BJ (cell line): ENCODE results near the gene CATSPERD. TPM values are rescaled to one million over a fixed set of nuclear protein-coding genes. Genes with fewer than 3 reads are reported as not detected.

Experiments
- CTCF ChIA-PET: fragments of 350-600 bp; formaldehyde crosslinking; extraction: SDS; loops from one replicate; lab custom pipeline; 2021; ENCODE audit warnings: antibody characterized with exemption, inconsistent platforms; lab: Yijun Ruan, JAX
- POLR2A ChIA-PET: fragments of 300-600 bp; sonication (Branson Sonifier 250); formaldehyde crosslinking; extraction: SDS; loops from one replicate; lab custom pipeline; 2021; ENCODE audit warnings: antibody characterized with exemption; lab: Charles Lee
- DNase-seq: peaks from one replicate; pipeline ENCODE4 v3.0.0-alpha.2; 2011; ENCODE audit warnings: low read depth
- H3K27me3 ChIP-seq: 2 replicates; pipeline ENCODE4 v1.6.0; 2011; ENCODE audit warnings: low read length; ENCODE audit not compliant: control insufficient read depth, insufficient read depth
- H3K36me3 ChIP-seq: 2 replicates; pipeline ENCODE4 v1.5.1; 2011; ENCODE audit warnings: low read length; ENCODE audit not compliant: control insufficient read depth, insufficient read depth
- H3K4me3 ChIP-seq: 2 replicates; pipeline ENCODE4 v1.5.1; 2011; ENCODE audit warnings: low read depth, mild to moderate bottlenecking, control low read depth, low read length
- CTCF ChIP-seq: IDR thresholded peaks from 2 replicates; pipeline ENCODE4 v1.5.1; 2011; ENCODE audit warnings: low read depth, mild to moderate bottlenecking, control low read depth, inconsistent platforms, low read length, moderate library complexity; ENCODE audit not compliant: insufficient read depth
- polyA plus RNA-seq: library from polyadenylated mRNA; depleted of rRNA; stranded (reverse); fragments of >200 nt; gene quantifications from 2 replicates; pipeline ENCODE4 v1.2.3, GENCODE V29; 2011

The CATSPERD gene
- polyA plus RNA-seq, 1 experiment = not detected

DNA sequence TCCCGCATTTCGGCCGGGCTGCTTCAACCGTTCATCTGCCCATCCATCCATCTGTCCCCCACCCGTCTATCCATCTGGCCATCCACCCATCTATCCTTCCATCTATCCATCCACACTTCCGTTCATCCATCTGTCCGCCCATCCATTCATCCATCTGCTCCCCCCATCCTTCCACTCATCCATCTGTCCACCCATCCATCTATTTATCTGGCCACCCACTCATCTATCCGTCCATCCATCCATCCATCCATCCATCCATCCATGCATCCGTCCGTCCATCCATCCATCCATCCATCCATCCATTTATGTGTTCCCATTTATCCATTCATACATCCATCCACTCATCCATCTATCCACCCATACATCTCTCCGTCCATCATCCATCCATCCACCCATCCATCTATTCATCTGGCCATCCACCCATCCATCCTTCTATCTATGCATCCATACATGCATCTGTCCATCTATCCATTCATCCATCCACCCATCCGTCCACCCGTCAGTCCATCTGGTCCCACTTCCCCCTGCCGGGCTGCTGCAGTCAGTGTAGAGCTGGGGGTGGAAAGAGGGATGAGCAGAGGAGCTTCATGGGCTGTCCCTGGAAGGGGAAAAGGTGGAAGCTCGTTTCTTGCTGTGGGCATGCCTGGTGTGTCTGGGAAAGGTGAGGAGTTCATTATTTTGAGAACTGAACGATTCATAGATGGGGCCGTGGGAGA, 38.9 kb upstream of the CATSPERD start:
- POLR2A ChIA-PET = no interaction called here
- no peaks in the 10 kb centered on the region for H3K27me3 ChIP-seq
- H3K36me3 ChIP-seq = peaks cover 5% of the 10 kb centered on the region
- DNase-seq = no peak
- CTCF ChIA-PET = interaction anchor here (1.0 kb wide), 1 partner anchor 8 kb away, joined by 3 read pairs; no protein-coding TSS in a partner anchor
- no peak for TF ChIP-seq CTCF
- peak overlapping the region; percentile 84 for H3K4me3 ChIP-seq

- no peak for DNase-seq
- Histone ChIP-seq H3K27me3 (no peaks in the 10 kb centered on the region), H3K4me3 (no peak overlapping the region), H3K36me3 (peaks cover 5% of the 10 kb centered on the region)
- ChIA-PET CTCF (interaction anchor here (0.5 kb wide), 1 partner anchor 152 kb away, joined by 3 read pairs; no protein-coding TSS in a partner anchor), POLR2A (no interaction called here)
- TF ChIP-seq CTCF = no peak
These were observed 38.3 kb upstream of the CATSPERD start for GRCh38 chr19:5682107-5682482.

- Histone ChIP-seq H3K4me3 (no peak overlapping the region), H3K36me3 (peaks cover under 1% of the 10 kb centered on the region; the same call in 1 of the 2 replicates), H3K27me3 (no peaks in the 10 kb centered on the region)
- TF ChIP-seq CTCF = no peak
- CTCF ChIA-PET = interaction anchor here (0.5 to 1.6 kb wide), 2 partner anchors 37 to 46 kb away, joined by 3 to 4 read pairs; partner anchors contain the start of genes CATSPERD and LONP1
- no peak for DNase-seq
- POLR2A ChIA-PET = no interaction called here
These were observed 37.1 kb upstream of the CATSPERD start for GRCh38 chr19:5683177-5683886.

DNA sequence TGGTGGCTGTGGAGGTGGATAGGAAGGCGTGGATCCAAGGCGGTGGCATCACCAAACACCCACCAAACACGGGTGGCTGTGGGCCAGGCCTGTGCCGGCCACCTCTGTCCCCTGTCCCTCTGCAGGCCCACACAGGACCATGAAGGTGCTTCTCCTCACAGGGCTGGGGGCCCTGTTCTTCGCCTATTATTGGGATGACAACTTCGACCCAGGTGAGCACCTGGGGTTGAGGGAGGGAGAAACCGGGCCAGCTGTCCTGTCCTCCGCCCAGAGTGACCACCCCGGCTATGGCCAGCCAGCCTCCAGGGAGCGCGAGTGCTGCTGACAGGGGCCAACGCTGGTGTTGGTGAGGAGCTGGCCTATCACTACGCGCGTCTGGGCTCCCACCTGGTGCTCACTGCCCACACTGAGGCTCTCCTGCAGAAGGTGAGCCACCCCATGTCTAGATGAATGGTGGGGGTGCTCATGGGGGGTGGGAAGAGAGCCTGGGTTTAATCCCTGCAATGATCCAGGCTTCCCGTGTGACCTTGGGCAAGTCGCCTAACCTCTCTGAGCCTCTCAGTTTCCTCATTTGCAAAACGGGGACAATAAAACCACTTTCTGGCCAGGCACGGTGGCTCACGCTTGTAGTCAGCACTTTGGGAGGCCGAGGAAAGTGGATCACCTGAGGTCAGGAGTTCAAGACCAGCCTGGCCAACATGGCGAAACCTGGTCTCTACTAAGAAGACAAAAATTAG, 35.6 kb upstream of the CATSPERD start:
- CTCF ChIA-PET = no interaction called here
- H3K27me3 ChIP-seq = no peaks in the 10 kb centered on the region
- H3K36me3 ChIP-seq = no peaks in the 10 kb centered on the region
- no peak for TF ChIP-seq CTCF
- no peak for DNase-seq
- POLR2A ChIA-PET = no interaction called here
- H3K4me3 ChIP-seq = no peak overlapping the region

DNA sequence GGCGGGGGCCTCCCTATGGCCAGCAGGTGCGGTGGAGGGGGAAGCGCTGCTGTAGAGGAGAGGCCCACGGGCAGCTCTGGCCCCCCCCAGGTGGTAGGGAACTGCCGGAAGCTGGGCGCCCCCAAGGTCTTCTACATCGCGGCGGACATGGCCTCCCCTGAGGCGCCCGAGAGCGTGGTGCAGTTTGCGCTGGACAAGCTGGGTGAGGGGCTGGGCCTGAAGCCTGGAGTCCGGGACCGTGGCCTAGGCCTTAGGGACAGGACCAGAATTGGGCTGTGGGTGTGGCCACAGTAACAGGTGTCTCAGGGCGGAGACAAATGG, 34.2 kb upstream of the CATSPERD start:
- no peak for TF ChIP-seq CTCF
- H3K36me3 ChIP-seq = peaks cover 5% of the 10 kb centered on the region
- H3K4me3 ChIP-seq = peak overlapping the region; percentile 56
- H3K27me3 ChIP-seq = no peaks in the 10 kb centered on the region
- no peak for DNase-seq
- ChIA-PET CTCF (interaction anchor here (0.6 to 2.1 kb wide), 8 partner anchors 10 to 138 kb away, joined by 3 to 11 read pairs (median 4); no protein-coding TSS in a partner anchor), POLR2A (interaction anchor here (1.2 kb wide), 1 partner anchor 32 kb away, joined by 7 read pairs; no protein-coding TSS in a partner anchor)
